K562 (cell line): ENCODE data around the gene SETX. TPM values are rescaled to one million over a fixed set of nuclear protein-coding genes. Genes with fewer than 3 reads are reported as not detected.

Experiments used
- VEZF1 ChIP-seq: fragments of 200-800 bp; sonication (Bioruptor generic); IDR thresholded peaks from 2 replicates; pipeline ENCODE4 v1.6.1; 2017; ENCODE audit warnings: missing genetic modification characterization, missing compliant biosample characterization
- ZC3H4 ChIP-seq: sonication (generic); formaldehyde crosslinking; IDR thresholded peaks from 2 replicates; pipeline ENCODE4 v1.9.0; 2021; ENCODE audit warnings: missing genetic modification reagents, borderline replicate concordance
- ZMIZ1 ChIP-seq, 2 experiments: fragments of 150-350 bp in 1 of 2; IDR thresholded peaks; 2 replicates each; pipeline ENCODE4 v1.6.1; 2012 to 2016; ENCODE audit warnings: low read depth in 2 of 2, low read length in 2 of 2, mild to moderate bottlenecking in 1 of 2, moderate library complexity in 1 of 2
- ZNF124 ChIP-seq: sonication (generic); formaldehyde crosslinking; IDR thresholded peaks from 2 replicates; pipeline ENCODE4 v1.8.1; 2022; ENCODE audit warnings: missing genetic modification reagents
- ZNF165 ChIP-seq: fragments of 250-450 bp; sonication (Bioruptor Pico); IDR thresholded peaks from 2 replicates; pipeline ENCODE4 v1.4.0; 2020; ENCODE audit warnings: borderline replicate concordance
- ZNF740 ChIP-seq, 3 experiments: fragments of 200-800 bp in 1 of 3; sonication (Bioruptor generic) in 1 of 3; sonication (generic) in 1 of 3; formaldehyde crosslinking in 1 of 3; IDR thresholded peaks; 2 replicates each; pipeline versions ENCODE4 v1.6.1 to v1.8.0; 2016 to 2022; ENCODE audit warnings: mild to moderate bottlenecking in 2 of 3, missing compliant biosample characterization in 2 of 3, missing genetic modification characterization in 2 of 3, missing genetic modification reagents in 1 of 3
- polyA plus RNA-seq, 8 experiments: library from polyadenylated mRNA; depleted of rRNA in 4 of 8; stranded (reverse) in 5 of 8; unstranded in 3 of 8; fragments of >200 nt; fragmentation: Nextera tagmentation in 2 of 8; fragmentation: Illumina TruSeq in 1 of 8; extraction: Ambion mirVana in 2 of 8; extraction: Trizol in 1 of 8; gene quantifications; 2 replicates each; pipeline versions ENCODE4 v1.2.1 to v1.2.3, GENCODE V29; 2011 to 2014; ENCODE audit warnings: inconsistent platforms in 1 of 8, missing spikeins in 1 of 8
- total RNA-seq, 7 experiments: library from RNA; depleted of rRNA in 6 of 7; stranded (reverse); fragments of >200 nt in 6 of 7; fragmentation: Illumina TruSeq in 2 of 7; extraction: Trizol in 2 of 7; gene quantifications; 2 replicates each; pipeline versions ENCODE4 v1.2.1 to v1.2.3, GENCODE V29; 2011 to 2021; ENCODE audit warnings: low replicate concordance in 1 of 7

The SETX gene
- total and polyA plus RNA-seq, 9 of the 15 experiments (the other 6 are each of a cell fraction or from before 2014, with no cell fraction given), result 8.7 to 45.7 (median 28.7) TPM

- TF ChIP-seq VEZF1 (CRISPR knock-in tag), result no peak
- no peak for TF ChIP-seq ZMIZ1 (IDR thresholded peaks at IDR 0.05; ENCODE audit: low read depth in 2 of 2, low read length in 2 of 2)
- no peak for TF ChIP-seq ZNF740 (CRISPR knock-in tag; IDR thresholded peaks at IDR 0.05)
- no peak for TF ChIP-seq ZNF740 (tag; IDR thresholded peaks at IDR 0.05)
- TF ChIP-seq ZNF124, result no peak
- no peak for TF ChIP-seq ZNF165 (CRISPR knock-in tag)
- no peak for TF ChIP-seq ZC3H4 (CRISPR knock-in tag)
These were observed 3.9 kb downstream of the SETX start (continued) for GRCh38 chr9:132350861-132351315.
